Neural cell (in vitro differentiated cells): ENCODE data around the gene ZNF839. TPM values are rescaled to one million over a fixed set of nuclear protein-coding genes. Genes with fewer than 3 reads are reported as not detected.

Experiments used
- H2AFZ ChIP-seq: fragments of 200-600, 300-800 bp; sonication (generic), shearing (Covaris generic); 2 replicates; pipeline ENCODE4 v1.6.0; 2014; ENCODE audit warnings: low read depth, mild to moderate bottlenecking, antibody characterized with exemption, low read length, moderate library complexity
- H3F3A ChIP-seq: fragments of 200-600 bp; shearing (Covaris generic); 2 replicates; pipeline ENCODE4 v1.6.1; 2016; ENCODE audit warnings: mild to moderate bottlenecking, moderate library complexity, mixed read lengths, antibody characterized with exemption, low read length; ENCODE audit not compliant: insufficient read depth, poor library complexity, severe bottlenecking
- H3K27ac ChIP-seq: fragments of 200-600, 300-800 bp; sonication (generic), shearing (Covaris generic); 2 replicates; pipeline ENCODE4 v1.5.1; 2014; ENCODE audit warnings: mild to moderate bottlenecking, low read length, moderate library complexity
- H3K27me3 ChIP-seq: fragments of 300-800, 200-600 bp; sonication (generic), shearing (Covaris generic); 2 replicates; pipeline ENCODE4 v1.6.0; 2014; ENCODE audit warnings: mild to moderate bottlenecking, low read depth, low read length, moderate library complexity; ENCODE audit not compliant: insufficient read depth
- H3K36me3 ChIP-seq: fragments of 300-800, 200-600 bp; sonication (generic), shearing (Covaris generic); 2 replicates; pipeline ENCODE4 v1.5.1; 2014; ENCODE audit warnings: mild to moderate bottlenecking, antibody characterized with exemption, low read length, moderate library complexity; ENCODE audit not compliant: insufficient read depth
- H3K4me2 ChIP-seq: fragments of 300-800, 200-600 bp; sonication (generic), shearing (Covaris generic); 2 replicates; pipeline ENCODE4 v1.6.0; 2014; ENCODE audit warnings: mild to moderate bottlenecking, low read length
- H3K4me3 ChIP-seq: fragments of 300-800, 200-600 bp; sonication (generic), shearing (Covaris generic); 2 replicates; pipeline ENCODE4 v1.5.1; 2014; ENCODE audit warnings: mild to moderate bottlenecking, low read length, moderate library complexity
- H3K79me2 ChIP-seq: fragments of 200-600 bp; shearing (Covaris generic); replicated peaks from 2 replicates; pipeline ENCODE4 v1.6.0; 2014; ENCODE audit warnings: mild to moderate bottlenecking, low read length, moderate library complexity; ENCODE audit not compliant: insufficient read depth
- H3K9ac ChIP-seq: fragments of 300-800, 200-600 bp; sonication (generic), shearing (Covaris generic); 2 replicates; pipeline ENCODE4 v1.6.1; 2016; ENCODE audit warnings: mild to moderate bottlenecking, low read length, mixed read lengths
- H3K9me2 ChIP-seq: fragments of 200-600 bp; shearing (Covaris generic); 2 replicates; pipeline ENCODE4 v1.6.1; 2016; ENCODE audit warnings: mild to moderate bottlenecking, low read length, mixed read lengths; ENCODE audit not compliant: insufficient read depth
- H3K9me3 ChIP-seq: fragments of 200-600, 300-800 bp; sonication (generic), shearing (Covaris generic); 2 replicates; pipeline ENCODE4 v1.6.1; 2016; ENCODE audit warnings: mild to moderate bottlenecking, mixed run types, low read length, moderate library complexity, mixed read lengths
- H4K20me1 ChIP-seq: fragments of 200-600 bp; shearing (Covaris generic); 2 replicates; pipeline ENCODE4 v1.6.1; 2016; ENCODE audit warnings: mild to moderate bottlenecking, mixed run types; ENCODE audit not compliant: insufficient read depth
- CTCF ChIP-seq: fragments of 450-650 bp; IDR thresholded peaks from 2 replicates; pipeline ENCODE4 v1.5.1; 2014; ENCODE audit warnings: antibody characterized with exemption, mild to moderate bottlenecking, moderate library complexity; ENCODE audit not compliant: poor library complexity, severe bottlenecking
- EP300 ChIP-seq: fragments of 450-650 bp; conservative IDR thresholded peaks from 2 replicates; pipeline ENCODE4 v1.6.1; 2014; ENCODE audit warnings: antibody characterized with exemption, mild to moderate bottlenecking, moderate library complexity; ENCODE audit not compliant: poor library complexity, severe bottlenecking
- EZH2 ChIP-seq: fragments of 200-600, 300-800 bp; shearing (Covaris generic), sonication (generic); IDR thresholded peaks from 2 replicates; pipeline ENCODE4 v1.6.1; 2014; ENCODE audit warnings: antibody characterized with exemption, low read length, borderline replicate concordance, mild to moderate bottlenecking; ENCODE audit not compliant: insufficient read depth, poor library complexity, severe bottlenecking
- MXI1 ChIP-seq: fragments of 450-650 bp; conservative IDR thresholded peaks from 2 replicates; pipeline ENCODE4 v1.6.1; 2014; ENCODE audit warnings: antibody characterized with exemption, mild to moderate bottlenecking; ENCODE audit not compliant: poor library complexity, severe bottlenecking
- POLR2AphosphoS5 ChIP-seq: IDR thresholded peaks from 2 replicates; pipeline ENCODE4 v1.6.1; 2012
- RAD21 ChIP-seq: fragments of 450-650 bp; conservative IDR thresholded peaks from 2 replicates; pipeline ENCODE4 v1.6.1; 2014; ENCODE audit warnings: antibody characterized with exemption, mild to moderate bottlenecking, moderate library complexity
- REST ChIP-seq: IDR thresholded peaks from 2 replicates; pipeline ENCODE4 v1.6.1; 2012; ENCODE audit warnings: borderline replicate concordance
- SMC3 ChIP-seq: fragments of 450-650 bp; conservative IDR thresholded peaks from 2 replicates; pipeline ENCODE4 v1.6.1; 2014; ENCODE audit warnings: antibody characterized with exemption, mild to moderate bottlenecking, moderate library complexity; ENCODE audit not compliant: poor library complexity
- TAF1 ChIP-seq: IDR thresholded peaks from 2 replicates; pipeline ENCODE4 v1.6.1; 2012; ENCODE audit warnings: low read depth
- polyA plus RNA-seq: library from polyadenylated mRNA; depleted of rRNA; stranded (reverse); fragments of >200 nt; gene quantifications from 2 replicates; pipeline ENCODE4 v1.2.3, GENCODE V29; 2014

Gene ZNF839
- polyA plus RNA-seq, 1 donor from 2014 or later, result 15.3 TPM

DNA sequence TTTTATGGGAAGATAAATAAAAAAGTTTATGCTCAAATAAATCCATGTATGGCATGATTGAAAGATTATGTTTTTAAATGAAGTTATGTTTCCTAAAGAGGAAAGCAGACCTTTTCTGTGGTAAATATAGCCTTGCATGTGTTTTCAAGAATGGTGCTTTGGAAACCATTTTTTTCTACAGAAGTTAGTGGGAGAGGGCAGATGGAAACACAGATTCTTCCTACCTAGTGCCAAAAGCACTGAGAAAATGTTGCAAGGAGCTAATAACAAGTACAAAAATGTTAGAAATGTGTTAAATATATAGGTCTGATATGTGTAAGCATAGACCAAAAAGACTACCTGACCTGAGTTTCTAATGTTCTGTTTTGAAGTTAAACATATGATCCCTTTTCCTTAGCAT is 67.5 kb downstream of the ZNF839 start:
- H3K4me3 ChIP-seq, result no peak overlapping the region
- H3K4me2 ChIP-seq, result no peak overlapping the region
- no peak overlapping the region for H3K9ac ChIP-seq
- H3K27ac ChIP-seq, result no peak overlapping the region
- H3K9me2 ChIP-seq, result no peaks in the 10 kb centered on the region
- peaks cover 5% of the 10 kb centered on the region for H3K36me3 ChIP-seq
- no peak overlapping the region for H2AFZ ChIP-seq
- TF ChIP-seq POLR2AphosphoS5, result no peak
- TF ChIP-seq EP300, result no peak
- no peak for TF ChIP-seq RAD21
- no peak for TF ChIP-seq EZH2
- TF ChIP-seq SMC3, result no peak
- TF ChIP-seq CTCF, result no peak
- no peaks in the 10 kb centered on the region for H3K79me2 ChIP-seq
- H3K27me3 ChIP-seq, result no peaks in the 10 kb centered on the region
- H4K20me1 ChIP-seq, result no peaks in the 10 kb centered on the region
- no peaks in the 10 kb centered on the region for H3K9me3 ChIP-seq
- no peaks in the 10 kb centered on the region for H3F3A ChIP-seq

DNA sequence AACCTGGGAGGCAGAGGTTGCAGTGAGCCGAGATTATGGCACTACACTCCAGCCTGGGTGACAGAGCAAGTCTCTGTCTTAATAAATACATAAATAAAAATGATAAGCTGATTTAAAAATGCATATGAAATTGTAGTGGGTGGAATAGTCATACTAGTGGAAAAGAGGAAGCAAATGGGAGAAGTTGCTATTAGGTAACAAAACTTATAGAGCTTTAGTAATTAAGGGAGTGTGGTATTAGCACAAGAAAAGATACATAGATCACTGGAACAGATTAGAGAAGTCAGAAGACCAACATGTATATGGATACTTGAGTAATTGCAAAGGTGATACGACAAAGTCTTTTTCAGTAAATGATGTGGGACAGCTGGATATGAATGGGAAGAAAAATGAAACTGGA is 69.7 kb downstream of the ZNF839 start:
- no peak overlapping the region for H3K4me3 ChIP-seq
- no peak overlapping the region for H2AFZ ChIP-seq
- H3K9me3 ChIP-seq, result no peaks in the 10 kb centered on the region
- no peaks in the 10 kb centered on the region for H4K20me1 ChIP-seq
- H3K36me3 ChIP-seq, result peaks cover 5% of the 10 kb centered on the region
- no peaks in the 10 kb centered on the region for H3K79me2 ChIP-seq
- no peak overlapping the region for H3K4me2 ChIP-seq
- H3K27me3 ChIP-seq, result no peaks in the 10 kb centered on the region
- no peak for TF ChIP-seq RAD21
- TF ChIP-seq MXI1, result no peak
- no peak for TF ChIP-seq CTCF
- no peak for TF ChIP-seq SMC3
- TF ChIP-seq TAF1, result no peak
- TF ChIP-seq REST, result no peak
- no peak for TF ChIP-seq POLR2AphosphoS5
- TF ChIP-seq EZH2, result no peak
- H3K9ac ChIP-seq, result no peak overlapping the region
- H3K27ac ChIP-seq, result no peak overlapping the region
- H3K9me2 ChIP-seq, result no peaks in the 10 kb centered on the region
- H3F3A ChIP-seq, result no peaks in the 10 kb centered on the region
